Loucy (cell line): Measurements from ENCODE around the gene FAXDC2.

Experiments
- H2AFZ ChIP-seq: fragments of 200-600 bp; sonication (generic); 2 replicates; pipeline ENCODE4 v1.6.0; 2016; ENCODE audit warnings: antibody characterized with exemption, mild to moderate bottlenecking, low read length, moderate library complexity
- H3F3A ChIP-seq: fragments of 200-600 bp; 2 replicates; pipeline ENCODE4 v1.6.0; 2016; ENCODE audit warnings: antibody characterized with exemption, low read depth, mild to moderate bottlenecking
- H3K27me3 ChIP-seq: fragments of 200-600 bp; sonication (generic); 2 replicates; pipeline ENCODE4 v1.6.1; 2014; ENCODE audit warnings: low read length, mild to moderate bottlenecking; ENCODE audit not compliant: insufficient read depth, poor library complexity, severe bottlenecking
- H3K36me3 ChIP-seq: fragments of 200-600 bp; sonication (generic); 2 replicates; pipeline ENCODE4 v1.6.1; 2016; ENCODE audit warnings: low read length; ENCODE audit not compliant: insufficient read depth
- H3K4me1 ChIP-seq: fragments of 200-600 bp; sonication (generic); 2 replicates; pipeline ENCODE4 v1.5.1; 2014; ENCODE audit warnings: low read length, mild to moderate bottlenecking; ENCODE audit not compliant: insufficient read depth, poor library complexity, severe bottlenecking
- H3K4me2 ChIP-seq: fragments of 200-600 bp; sonication (generic); 2 replicates; pipeline ENCODE4 v1.6.0; 2014; ENCODE audit warnings: antibody characterized with exemption, low read length, low read depth, mild to moderate bottlenecking; ENCODE audit not compliant: poor library complexity, severe bottlenecking
- H3K4me3 ChIP-seq: fragments of 200-600 bp; sonication (generic); 2 replicates; pipeline ENCODE4 v1.5.1; 2014; ENCODE audit warnings: low read length, mild to moderate bottlenecking, mixed read lengths; ENCODE audit not compliant: poor library complexity, severe bottlenecking
- H3K79me2 ChIP-seq: fragments of 200-600 bp; sonication (generic); 2 replicates; pipeline ENCODE4 v1.6.1; 2014; ENCODE audit warnings: low read length; ENCODE audit not compliant: insufficient read depth
- H3K9ac ChIP-seq: fragments of 200-600 bp; sonication (generic); 2 replicates; pipeline ENCODE4 v1.6.0; 2014; ENCODE audit warnings: mild to moderate bottlenecking, low read depth, low read length, moderate library complexity; ENCODE audit not compliant: poor library complexity, severe bottlenecking
- H3K9me2 ChIP-seq: fragments of 200-600 bp; sonication (generic); replicated peaks from 2 replicates; pipeline ENCODE4 v1.6.1; 2016; ENCODE audit warnings: low read depth, low read length, mixed read lengths
- H3K9me3 ChIP-seq: fragments of 200-600 bp; sonication (generic); 2 replicates; pipeline ENCODE4 v1.6.1; 2014; ENCODE audit warnings: mild to moderate bottlenecking, antibody characterized with exemption, low read length, low read depth; ENCODE audit not compliant: insufficient read depth
- H4K20me1 ChIP-seq: fragments of 200-600 bp; sonication (generic); 2 replicates; pipeline ENCODE4 v1.6.0; 2014; ENCODE audit warnings: antibody characterized with exemption, low read length, mild to moderate bottlenecking; ENCODE audit not compliant: insufficient read depth, poor library complexity, severe bottlenecking
- CTCF ChIP-seq: fragments of 200-600 bp; sonication (generic); conservative IDR thresholded peaks from 2 replicates; pipeline ENCODE4 v1.5.1; 2014; ENCODE audit warnings: mild to moderate bottlenecking, antibody characterized with exemption, low read length
- EZH2phosphoT487 ChIP-seq: fragments of 200-600 bp; IDR thresholded peaks from 2 replicates; pipeline ENCODE4 v1.6.1; 2018; ENCODE audit warnings: antibody characterized with exemption, mild to moderate bottlenecking, moderate library complexity, borderline replicate concordance

Gene FAXDC2

GRCh38 chr5:154813158-154813557 lies 37.2 kb downstream of the FAXDC2 start:
- no peaks in the 10 kb centered on the region for H3K9me2 ChIP-seq
- H3K4me1 ChIP-seq, result no peaks in the 10 kb centered on the region
- no peaks in the 10 kb centered on the region for H4K20me1 ChIP-seq
- H3K27me3 ChIP-seq, result no peaks in the 10 kb centered on the region
- no peak overlapping the region for H3K4me2 ChIP-seq
- no peaks in the 10 kb centered on the region for H3K79me2 ChIP-seq
- H3K9me3 ChIP-seq, result no peaks in the 10 kb centered on the region
- no peak overlapping the region for H2AFZ ChIP-seq
- no peak overlapping the region for H3K4me3 ChIP-seq
- TF ChIP-seq EZH2phosphoT487, result no peak
- H3K36me3 ChIP-seq, result peaks cover 64% of the 10 kb centered on the region; the same call in 1 of the 2 replicates
- no peak overlapping the region for H3K9ac ChIP-seq
- no peaks in the 10 kb centered on the region for H3F3A ChIP-seq

- H3K9me2 ChIP-seq, result no peaks in the 10 kb centered on the region
- H3K9ac ChIP-seq, result no peak overlapping the region
- H3K4me1 ChIP-seq, result no peaks in the 10 kb centered on the region
- no peaks in the 10 kb centered on the region for H3K79me2 ChIP-seq
- H2AFZ ChIP-seq, result no peak overlapping the region
- H3K36me3 ChIP-seq, result peaks cover 76% of the 10 kb centered on the region; the same call in 1 of the 2 replicates
- H3K4me3 ChIP-seq, result no peak overlapping the region
- no peaks in the 10 kb centered on the region for H4K20me1 ChIP-seq
- H3K27me3 ChIP-seq, result no peaks in the 10 kb centered on the region
- H3F3A ChIP-seq, result no peaks in the 10 kb centered on the region
- no peaks in the 10 kb centered on the region for H3K9me3 ChIP-seq
- no peak overlapping the region for H3K4me2 ChIP-seq
- TF ChIP-seq EZH2phosphoT487, result no peak
- peak; percentile 68 for TF ChIP-seq CTCF
Observed at GRCh38 chr5:154811653-154812465, 38.5 kb downstream of the FAXDC2 start.

- H3K9ac ChIP-seq, result no peak overlapping the region
- H3K79me2 ChIP-seq, result no peaks in the 10 kb centered on the region
- no peaks in the 10 kb centered on the region for H3K4me1 ChIP-seq
- H4K20me1 ChIP-seq, result no peaks in the 10 kb centered on the region
- H3K4me2 ChIP-seq, result no peak overlapping the region
- no peaks in the 10 kb centered on the region for H3K27me3 ChIP-seq
- no peaks in the 10 kb centered on the region for H3K9me2 ChIP-seq
- no peak overlapping the region for H3K4me3 ChIP-seq
- no peaks in the 10 kb centered on the region for H3F3A ChIP-seq
- H3K9me3 ChIP-seq, result no peaks in the 10 kb centered on the region
- H3K36me3 ChIP-seq, result peaks cover 76% of the 10 kb centered on the region; the same call in 1 of the 2 replicates
- H2AFZ ChIP-seq, result no peak overlapping the region
- TF ChIP-seq CTCF, result no peak
- no peak for TF ChIP-seq EZH2phosphoT487
Observed at GRCh38 chr5:154811239-154811638, 39.2 kb downstream of the FAXDC2 start.
